Pancreas (tissue), 10 donors: Measurements from ENCODE around the gene HELT. TPM values are rescaled to one million over a fixed set of nuclear protein-coding genes. Genes with fewer than 3 reads are reported as not detected.
"Not testable (repeated sequence)": the region's sequence is repeated elsewhere in the genome, so short reads cannot be mapped to it uniquely, and the experiment has no call there.

Experiments used
- ATAC-seq, 4 donors: fragments of 200-7000 bp; cut with Tn5 transposase; one replicate each; pipeline versions ENCODE4 v1.8.0 to v1.9.1; 2020; ENCODE audit warnings: mild to moderate bottlenecking in 4 of 4, moderate library complexity in 4 of 4
- DNase-seq, 6 donors: peaks; one replicate each; pipeline ENCODE4 v3.0.0-alpha.2; 2020
- FAIRE-seq: peaks from 2 replicates; lab custom pipeline; 2012; peaks lifted over from hg19 to GRCh38; lab: Jason Lieb, UNC
- H3K27ac ChIP-seq, 4 donors: fragments of 200-600 bp; sonication (generic); 1 replicate in 3 of 4; 2 replicates in 1 of 4; pipeline versions ENCODE4 v1.5.0 to v1.8.0; 2020
- H3K27me3 ChIP-seq, 4 donors: fragments of 200-600 bp; one replicate each; pipeline ENCODE4 v1.8.0; 2021
- H3K36me3 ChIP-seq, 3 donors: fragments of 200-600 bp; sonication (generic) in 1 of 3; one replicate each; pipeline versions ENCODE4 v1.5.0 to v1.8.0; 2020 to 2021
- H3K4me1 ChIP-seq, 3 donors: fragments of 200-600 bp; one replicate each; pipeline ENCODE4 v1.8.0; 2021
- H3K4me3 ChIP-seq, 4 donors: fragments of 200-600 bp; sonication (generic) in 2 of 4; one replicate each; pipeline versions ENCODE4 v1.5.0 to v1.8.0; 2020 to 2021
- H3K9me3 ChIP-seq, 4 donors: fragments of 200-600 bp; one replicate each; pipeline ENCODE4 v1.8.0; 2021
- CTCF ChIP-seq, 4 donors: fragments of 200-600 bp; sonication (generic) in 3 of 4; IDR thresholded peaks; one replicate each; pipeline versions ENCODE4 v1.5.0 to v1.8.0; 2021; ENCODE audit warnings: antibody characterized with exemption in 4 of 4
- WGBS, 2 donors: extraction: QIAGEN DNeasy Blood & Tissue Kit; methylation state at CpG; one replicate each; pipeline ENCODE4 v1.1.7; 2013; 5-methylcytosine and 5-hydroxymethylcytosine counted together
- intact Hi-C, 3 donors: fragments of 100-400 bp; cut with DNase I; formaldehyde crosslinking; loops; one replicate each; pipeline versions ENCODE4 v1.11.1 to v1.14.2; 2022
- polyA plus RNA-seq, 2 donors: library from polyadenylated mRNA; stranded (reverse); fragments of 200-250 nt; gene quantifications; one replicate each; pipeline ENCODE4 v1.2.3, GENCODE V29; 2013
- total RNA-seq, 6 donors: library from RNA; stranded (reverse); fragmentation: NEBNext Ultra II Directional in 4 of 6; extraction: Animal tissue kit (Norgen Biotek cat#: 25700) in 4 of 6; gene quantifications; one replicate each; pipeline versions ENCODE4 v1.2.1 to v1.2.4, GENCODE V29; 2021 to 2023
- donor health status: healthy with polysubstance abuse.
- donor health status: DM: no; HTN: no; CAD: no; lungs with moderate emphysema.
- donor health status: DM: no; HTN: no; CAD: no.
- donor health status: control.
- donor health status: control.
- donor health status: Bipolar disorder and iron deficiency.
- donor health status: DM: yes; HTN: yes; CAD: no.
- donor health status: DM: no; HTN: no; CAD: no.
- donor health status: DM: no; HTN: no; CAD: no.
- donor health status: DM: yes; HTN: yes; CAD: no.

The HELT gene
- not detected for total RNA-seq
- polyA plus RNA-seq, result not detected

GRCh38 chr4:185017964-185018772 lies at the start of gene HELT:
HELT (plus strand) TSS chr4:185018490; CDS start chr4:185018929, 439 bp downstream.
- WGBS, 2 donors, result 1% methylated on average over 58 of the region's 58 CpGs
- Histone ChIP-seq H3K9me3 (no peaks in the 10 kb centered on the region), H3K36me3 (no peaks in the 10 kb centered on the region), H3K4me1 (no peaks in the 10 kb centered on the region), H3K27ac (no peak within 1 kb of the TSS), H3K4me3 (no peak within 1 kb of the TSS), H3K27me3 (peaks cover 0 to 42% (median 10%) of the 10 kb centered on the region in 4 donors)
- DNase-seq (no peak), ATAC-seq (no peak), FAIRE-seq (no peak)
- no peak for TF ChIP-seq CTCF (IDR thresholded peaks at IDR 0.05)
- intact Hi-C loops, result no loop called here

GRCh38 chr4:184968784-184969201 lies 49.5 kb upstream of the HELT start:
- WGBS, 2 donors, result 45 to 55% methylated on average over 5 of the region's 5 CpGs
- Histone ChIP-seq H3K4me1 (no peaks in the 10 kb centered on the region), H3K9me3 (no peaks in the 10 kb centered on the region), H3K27ac (no peak overlapping the region), H3K27me3 (no peaks in the 10 kb centered on the region), H3K36me3 (no peaks in the 10 kb centered on the region), H3K4me3 (no peak overlapping the region)
- DNase-seq (peak; percentile 23 to 71 (median 64)), FAIRE-seq (no peak), ATAC-seq (peak; percentile 80 to 96 (median 90))
- intact Hi-C loops, result no loop called here
- no peak for TF ChIP-seq CTCF (IDR thresholded peaks at IDR 0.05)

- FAIRE-seq, result no peak
- ATAC-seq, result no peak
- H3K4me3 ChIP-seq, result no peak overlapping the region
- DNase-seq, result no peak
- no peaks in the 10 kb centered on the region for H3K36me3 ChIP-seq
- no peaks in the 10 kb centered on the region for H3K27me3 ChIP-seq
- TF ChIP-seq CTCF (IDR thresholded peaks at IDR 0.05), result no peak
- H3K27ac ChIP-seq, result no peak overlapping the region
- 92 to 98% methylated on average over 5 of the region's 5 CpGs for WGBS, 2 donors
- intact Hi-C loops, result no loop called here
- no peaks in the 10 kb centered on the region for H3K4me1 ChIP-seq
- H3K9me3 ChIP-seq, result no peaks in the 10 kb centered on the region
These were observed 48.7 kb upstream of the HELT start for GRCh38 chr4:184969610-184970009.

GRCh38 chr4:184972991-184973390 lies 45.3 kb upstream of the HELT start:
- DNase-seq (no peak), FAIRE-seq (no peak), ATAC-seq (no peak)
- WGBS, 2 donors, result 90 to 94% methylated on average over 7 of the region's 7 CpGs
- TF ChIP-seq CTCF (IDR thresholded peaks at IDR 0.05), result no peak
- no peaks in the 10 kb centered on the region for H3K9me3 ChIP-seq
- no peaks in the 10 kb centered on the region for H3K27me3 ChIP-seq
- H3K4me1 ChIP-seq, result peaks cover 0 to 4% (median 3%) of the 10 kb centered on the region in 3 donors
- no peak overlapping the region for H3K27ac ChIP-seq
- H3K36me3 ChIP-seq, result no peaks in the 10 kb centered on the region
- intact Hi-C loops, result no loop called here
- no peak overlapping the region for H3K4me3 ChIP-seq

- H3K27ac ChIP-seq, FAIRE-seq, H3K4me3 ChIP-seq, ATAC-seq, H3K27me3 ChIP-seq, H3K36me3 ChIP-seq, H3K4me1 ChIP-seq, DNase-seq, intact Hi-C loops, H3K9me3 ChIP-seq: not testable (repeated sequence)
- WGBS, 2 donors, result 95 to 98% methylated on average over 2 of the region's 2 CpGs
These were observed 41.9 kb upstream of the HELT start for GRCh38 chr4:184976348-184976747.
